Measurements from ENCODE around the gene RBM33.
"Not testable (repeated sequence)": the region's sequence is repeated elsewhere in the genome, so short reads cannot be mapped to it uniquely, and the experiment has no call there.

Gene RBM33

DNA sequence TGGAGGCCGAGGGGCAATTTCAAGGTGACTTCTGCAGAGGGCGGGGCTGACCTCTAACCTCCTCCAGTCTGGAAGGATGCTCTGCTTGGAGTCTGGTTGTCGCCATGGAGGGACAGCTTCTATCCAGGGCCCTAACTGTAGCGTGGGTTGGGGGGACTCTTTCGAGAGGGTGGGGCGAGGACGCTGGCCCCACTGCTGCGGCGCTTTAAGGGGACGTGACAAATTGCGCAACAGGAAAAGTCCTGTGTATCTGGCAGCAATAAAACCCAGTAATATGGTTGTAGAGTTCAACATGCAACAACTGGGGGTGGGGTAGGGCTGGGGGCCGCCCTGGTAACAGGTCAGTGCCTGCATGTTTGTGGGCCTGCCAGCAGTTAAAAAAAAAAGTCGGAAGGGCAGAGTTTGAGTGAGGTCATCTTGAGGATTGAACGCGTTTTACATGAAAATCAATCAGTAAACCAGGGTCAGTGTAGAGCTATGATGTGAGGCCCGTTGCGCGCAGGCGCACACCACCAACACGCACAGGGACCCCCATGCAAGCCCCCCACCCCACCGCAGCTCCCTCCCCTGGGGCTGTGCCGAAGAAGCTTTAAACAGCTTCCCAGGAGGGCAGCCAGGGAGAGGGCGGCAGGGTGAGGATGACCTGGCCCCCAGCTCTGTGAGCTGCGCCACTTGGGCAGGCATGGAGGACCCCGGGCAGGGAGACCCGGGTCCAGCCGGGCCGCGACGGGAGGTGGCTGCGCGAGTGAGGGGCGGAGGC, 163.5 kb downstream of the RBM33 start:
- no peak for DNase-seq (ENCODE audit: low read depth, low spot score)

DNA sequence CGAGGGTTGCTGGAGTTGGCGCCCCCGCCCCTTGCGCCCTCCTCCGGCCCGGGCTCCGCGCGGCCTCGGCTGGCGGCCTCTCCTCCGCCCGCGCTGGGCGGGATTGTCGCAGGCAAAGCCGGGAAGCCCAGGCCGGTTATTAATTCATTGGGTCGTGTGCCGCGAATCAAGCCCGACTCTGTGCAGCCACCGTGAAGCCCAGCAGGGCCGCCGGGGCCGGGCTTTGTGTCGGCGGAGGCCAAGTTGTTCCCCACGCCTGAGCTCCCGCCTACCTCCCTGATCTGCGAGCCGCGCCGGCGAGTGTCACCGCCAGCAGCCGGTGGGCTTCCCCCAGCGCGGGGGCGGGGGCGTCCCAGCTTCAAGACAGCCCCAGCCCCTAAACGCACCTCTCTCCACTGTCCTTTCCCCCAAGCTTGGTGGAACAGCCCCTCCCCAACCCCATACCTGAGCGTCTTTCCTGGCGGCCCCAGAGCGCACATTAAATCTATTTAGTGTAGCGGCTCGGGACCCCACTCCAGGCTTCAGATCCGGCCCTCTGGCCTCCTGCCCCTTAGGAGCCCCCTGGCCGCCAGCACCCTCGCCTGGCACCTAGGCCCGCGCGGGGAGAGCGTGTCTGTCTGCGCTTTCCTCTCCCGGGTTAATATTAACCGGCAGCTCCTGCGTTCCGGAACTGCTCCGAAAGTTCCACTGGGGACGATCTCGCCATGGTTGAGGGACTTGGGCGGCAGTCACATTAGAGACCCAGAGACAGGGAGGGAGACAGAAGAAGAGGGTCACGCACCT, 164.3 kb downstream of the RBM33 start:
- no peak for DNase-seq (ENCODE audit: low read depth, low spot score)

- DNase-seq (ENCODE audit: low read depth, low spot score) = no peak
These were observed 165.0 kb downstream of the RBM33 start for GRCh38 chr7:155809332-155809946.

- no peak for DNase-seq (ENCODE audit: low read depth, low spot score)
These were observed 165.7 kb downstream of the RBM33 start for GRCh38 chr7:155809947-155810769.

- no peak for DNase-seq (ENCODE audit: low read depth, low spot score)
These were observed 166.5 kb downstream of the RBM33 start for GRCh38 chr7:155810770-155811559.

DNA sequence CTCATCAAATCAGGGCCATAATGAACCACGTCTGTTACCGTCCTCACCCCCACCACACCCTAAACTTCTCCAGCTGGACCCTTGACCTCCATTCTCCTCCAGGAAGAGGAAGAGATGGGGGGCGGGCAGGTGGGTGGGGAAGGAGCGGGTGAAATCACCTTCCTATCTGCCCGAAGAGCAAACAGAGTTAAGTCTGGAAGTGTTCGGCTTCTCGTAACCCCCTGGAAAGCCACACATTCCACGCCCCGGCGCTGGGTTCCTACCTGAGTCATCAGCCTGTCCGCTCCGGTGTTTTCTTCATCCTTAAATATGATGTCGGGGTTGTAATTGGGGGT, 167.1 kb downstream of the RBM33 start:
- DNase-seq (ENCODE audit: low read depth, low spot score) = no peak

- no peak for DNase-seq (ENCODE audit: low read depth, low spot score)
These were observed 167.7 kb downstream of the RBM33 start, which contains the start of gene SHH for GRCh38 chr7:155811895-155812761. TSS of gene SHH (minus strand) at chr7:155812463. CDS start at chr7:155812122, 341 bp downstream.

DNA sequence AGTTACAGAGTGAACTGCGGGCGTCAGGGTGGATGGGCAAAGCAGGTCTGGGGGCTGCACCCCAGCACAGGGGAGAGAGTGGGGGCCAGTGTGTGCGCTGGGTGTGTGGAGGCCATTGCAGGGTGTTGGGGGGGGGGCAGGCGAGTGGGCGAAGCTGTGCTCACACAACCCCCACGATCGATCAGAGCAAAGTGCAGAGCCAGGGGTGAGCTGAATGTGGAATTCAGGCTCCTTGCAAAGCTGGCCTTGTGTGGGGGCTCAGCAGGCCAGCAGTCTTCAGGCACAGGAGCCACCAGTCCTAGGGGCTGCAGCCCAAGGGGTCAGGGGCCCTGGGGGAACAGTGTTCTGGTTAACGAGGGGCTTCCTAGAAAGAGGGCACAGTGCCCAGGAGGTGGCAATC, 168.7 kb downstream of the RBM33 start:
- DNase-seq (ENCODE audit: low read depth, low spot score) = no peak

DNA sequence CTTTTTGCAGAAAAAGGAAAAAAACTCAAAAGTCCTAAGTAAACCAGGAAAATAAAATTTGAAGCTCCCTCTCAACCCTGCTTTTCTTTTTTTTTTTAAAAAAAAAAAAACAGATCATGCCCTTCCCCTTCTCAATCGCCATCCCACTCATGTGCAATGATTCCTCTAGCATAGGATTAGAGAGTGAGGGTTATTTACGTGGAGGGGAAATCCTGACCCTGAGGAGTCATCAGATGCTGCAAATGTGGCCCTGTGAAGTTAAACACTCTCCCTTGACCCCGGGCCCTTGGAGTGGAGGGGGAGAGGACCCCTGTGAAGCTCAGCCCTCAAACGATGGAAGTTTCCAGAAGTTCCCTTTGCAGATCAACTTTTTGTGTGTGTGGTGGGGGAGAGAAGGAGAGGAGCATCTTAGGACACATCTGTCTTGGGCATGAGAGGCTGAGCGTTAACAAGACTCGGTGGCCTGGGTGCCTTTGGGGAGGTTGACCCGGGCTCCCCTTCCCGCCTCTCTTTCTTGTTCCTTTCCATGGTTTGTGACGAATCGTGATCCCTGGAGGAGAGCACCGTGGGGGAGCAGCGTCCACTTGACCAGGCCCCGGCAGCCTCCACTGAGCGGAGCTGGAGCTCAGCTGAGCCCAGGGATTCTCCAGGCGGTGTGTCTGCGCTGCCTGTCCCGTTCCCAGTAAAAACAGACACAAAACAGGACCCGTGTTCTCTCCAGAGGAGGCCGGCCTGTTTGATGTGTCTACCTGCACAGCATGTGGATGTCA, 169.3 kb downstream of the RBM33 start:
- no peak for DNase-seq (ENCODE audit: low read depth, low spot score)

DNA sequence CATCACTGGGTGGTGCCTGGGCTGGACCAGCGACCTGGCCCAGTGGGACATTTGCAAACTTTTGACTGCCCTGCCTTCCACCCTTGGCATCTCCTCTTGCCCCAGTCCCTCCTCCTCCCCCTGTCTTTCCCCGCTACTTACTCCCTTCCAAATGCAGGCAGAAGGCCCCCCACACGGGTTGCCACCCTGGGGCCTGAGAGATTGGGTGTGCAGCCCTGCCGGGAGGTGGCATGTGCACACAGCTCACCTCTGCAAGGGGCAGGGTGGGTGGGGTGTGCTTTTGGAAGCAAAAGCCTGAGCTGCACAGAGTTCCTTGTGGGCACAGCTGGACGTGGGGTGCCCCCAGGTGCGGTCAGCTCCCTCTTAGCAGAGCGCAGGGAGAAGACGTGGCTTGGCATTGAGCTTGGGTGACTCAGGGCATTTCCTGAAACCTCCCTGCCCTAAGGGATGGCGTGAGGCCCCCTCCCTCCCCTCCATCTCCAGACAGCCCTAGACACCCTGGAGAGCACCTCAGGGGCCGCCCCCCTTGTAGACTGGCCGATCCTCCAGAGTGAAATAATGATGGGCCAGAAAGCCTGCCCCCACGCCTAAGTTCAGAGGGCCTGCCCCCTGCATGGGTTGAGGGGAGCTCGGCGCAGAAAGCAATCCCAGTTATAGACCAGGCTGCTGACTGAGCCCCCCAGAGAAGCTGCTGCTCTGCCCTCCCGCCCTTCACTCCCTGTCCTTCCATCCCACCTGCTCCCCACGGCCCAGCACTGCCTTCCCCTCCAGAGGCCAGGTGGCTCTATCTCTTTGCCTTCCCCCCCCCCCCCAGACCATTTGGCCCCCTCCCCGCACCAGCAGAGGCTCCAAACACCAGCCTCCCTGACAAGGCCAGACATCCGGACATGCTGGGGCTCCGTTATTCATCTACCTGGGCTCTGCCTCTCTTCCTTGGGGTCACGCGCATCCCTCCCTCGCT, 170.1 kb downstream of the RBM33 start:
- no peak for DNase-seq (ENCODE audit: low read depth, low spot score)

- no peak for DNase-seq (ENCODE audit: low read depth, low spot score)
These were observed 171.1 kb downstream of the RBM33 start for GRCh38 chr7:155815332-155816191.

- no peak for DNase-seq (ENCODE audit: low read depth, low spot score)
These were observed 171.7 kb downstream of the RBM33 start for GRCh38 chr7:155816192-155816508.

GRCh38 chr7:155816996-155817395, 172.5 kb downstream of the RBM33 start:
- DNase-seq (ENCODE audit: low read depth, low spot score) = no peak

GRCh38 chr7:155817515-155817914, 173.1 kb downstream of the RBM33 start:
- DNase-seq (ENCODE audit: low read depth, low spot score) = not testable (repeated sequence)

DNA sequence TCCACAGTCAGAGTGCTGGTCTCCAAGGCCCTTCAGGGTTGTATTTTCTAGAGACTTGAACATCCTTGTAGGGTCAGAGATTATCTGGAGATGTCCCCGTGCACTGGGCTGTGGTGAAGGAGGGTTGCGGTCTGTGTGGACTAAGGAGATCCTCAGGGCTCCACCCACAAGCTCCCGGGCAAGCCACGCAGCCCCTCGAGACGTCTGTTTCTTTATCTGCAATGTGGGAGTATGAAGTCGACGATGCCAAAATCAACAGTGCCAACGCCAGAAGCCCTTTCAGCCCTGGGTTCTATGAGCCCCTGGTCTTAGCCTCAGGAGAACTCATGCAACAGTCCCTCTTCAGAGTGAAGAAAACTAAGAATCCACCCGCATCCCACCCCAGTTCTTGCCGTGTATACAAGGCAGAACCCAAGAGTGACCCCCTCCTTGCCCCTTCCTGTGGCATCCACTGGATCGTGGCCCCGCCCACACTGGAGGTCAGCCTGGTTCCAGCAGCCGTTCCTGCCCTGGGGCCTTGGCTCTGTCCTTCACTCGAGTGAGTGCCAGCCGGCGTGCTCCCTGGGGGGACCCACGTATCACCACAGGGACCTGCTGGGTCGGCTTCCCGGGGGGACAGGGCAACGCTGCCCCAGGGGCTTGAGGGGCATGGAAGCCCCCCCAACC, 173.8 kb downstream of the RBM33 start:
- DNase-seq (ENCODE audit: low read depth, low spot score) = no peak

DNA sequence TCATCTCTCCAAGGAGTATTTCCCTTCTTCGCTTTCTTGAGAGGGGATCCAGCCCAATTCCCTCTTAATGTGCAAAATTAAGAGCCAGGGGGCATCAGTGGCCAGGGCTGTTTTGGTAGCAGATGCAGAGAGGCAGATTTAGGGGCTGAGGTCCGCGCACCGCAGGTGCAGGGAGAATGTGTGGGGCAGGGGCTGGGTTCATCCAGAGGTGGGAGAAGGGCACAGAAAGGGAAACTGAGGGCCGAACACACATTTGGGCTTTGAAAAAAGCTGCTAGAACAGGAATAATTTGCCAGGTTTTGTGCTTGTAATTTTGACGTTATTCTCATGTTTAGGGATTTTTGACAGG, 174.3 kb downstream of the RBM33 start:
- no peak for DNase-seq (ENCODE audit: low read depth, low spot score)

DNA sequence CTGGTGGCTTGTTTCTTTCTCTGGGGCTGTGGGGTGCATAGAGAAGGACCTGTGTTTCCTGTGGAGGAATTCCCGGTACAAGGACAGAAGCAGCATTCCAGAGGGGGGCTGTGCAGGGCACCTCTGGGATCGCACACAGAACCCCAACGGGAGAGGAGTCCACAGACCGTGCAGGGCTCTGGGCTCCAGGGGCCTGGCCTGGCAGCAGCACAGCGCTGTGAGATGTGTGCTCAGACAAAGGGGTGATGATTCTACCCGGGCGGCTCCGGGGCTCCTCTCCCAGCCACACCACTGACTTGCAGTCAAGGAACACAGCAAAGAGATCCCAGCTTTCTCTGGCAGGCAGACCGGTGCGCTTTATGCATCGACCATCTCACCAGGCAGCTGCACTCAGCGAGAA, 174.7 kb downstream of the RBM33 start:
- DNase-seq (ENCODE audit: low read depth, low spot score) = no peak

Measured in smooth muscle cell of the brain vasculature (primary cell).